Right lobe of liver (tissue), 6 donors: ENCODE data around the gene GRHL3. TPM values are rescaled to one million over a fixed set of nuclear protein-coding genes. Genes with fewer than 3 reads are reported as not detected.

Experiments used
- ATAC-seq, 4 donors: fragments of 200-7000 bp; cut with Tn5 transposase; one replicate each; pipeline ENCODE4 v1.9.1; 2020; ENCODE audit warnings: mild to moderate bottlenecking in 4 of 4, moderate library complexity in 4 of 4
- DNase-seq, 3 donors: peaks; one replicate each; pipeline ENCODE4 v3.0.0-alpha.2; 2020
- H3K27ac ChIP-seq, 3 donors: fragments of 200-600 bp; one replicate each; pipeline ENCODE4 v1.8.0; 2022
- H3K27me3 ChIP-seq, 2 donors: fragments of 200-600 bp; one replicate each; pipeline ENCODE4 v1.8.0; 2022
- H3K36me3 ChIP-seq, 4 donors: fragments of 200-600 bp; sonication (generic) in 1 of 4; one replicate each; pipeline versions ENCODE4 v1.5.1 to v1.8.0; 2017 to 2022; ENCODE audit warnings: control low read depth in 1 of 4
- H3K4me1 ChIP-seq, 4 donors: fragments of 200-600 bp; sonication (generic) in 1 of 4; one replicate each; pipeline versions ENCODE4 v1.5.1 to v1.8.0; 2017 to 2022; ENCODE audit warnings: control low read depth in 1 of 4
- H3K4me3 ChIP-seq, 3 donors: fragments of 200-600 bp; one replicate each; pipeline ENCODE4 v1.8.0; 2022
- H3K9me3 ChIP-seq, 4 donors: fragments of 200-600 bp; sonication (generic) in 1 of 4; one replicate each; pipeline versions ENCODE4 v1.5.1 to v1.8.0; 2017 to 2022; ENCODE audit warnings: control low read depth in 1 of 4
- POLR2A ChIP-seq: fragments of 450-650 bp; IDR thresholded peaks from one replicate; pipeline ENCODE4 v1.6.1; 2017; ENCODE audit warnings: antibody characterized with exemption, mild to moderate bottlenecking
- WGBS: methylation state at CpG from one replicate; pipeline ENCODE4 v1.1.6; 2018; ENCODE audit warnings: low coverage, low lambda C conversion rate; ENCODE audit not compliant: insufficient coverage; ENCODE audit errors: missing lambda C conversion rate; 5-methylcytosine and 5-hydroxymethylcytosine counted together
- intact Hi-C, 2 donors: fragments of 100-400 bp; cut with DNase I; formaldehyde crosslinking; loops; one replicate each; pipeline versions ENCODE4 v1.11.2 to v1.14.1; 2022
- total RNA-seq, 6 experiments: library from RNA; depleted of rRNA in 2 of 6; stranded (reverse); fragments of >200 nt in 2 of 6; fragmentation: NEBNext Ultra II Directional in 3 of 6; extraction: Animal tissue kit (Norgen Biotek cat#: 25700) in 3 of 6; gene quantifications; one replicate each; pipeline versions ENCODE4 v1.1.0 to v1.2.4, GENCODE V29; 2016 to 2023
- TF ChIP-seq, protein P1 (sequence below), 4 donors: fragments of 200-600 bp in 3 of 4; fragments of 450-650 bp in 1 of 4; IDR thresholded peaks; one replicate each; pipeline versions ENCODE4 v1.5.1 to v1.8.0; 2016 to 2022; ENCODE audit warnings: antibody characterized with exemption in 4 of 4, mild to moderate bottlenecking in 2 of 4
- donor health status: DM: no; HTN: yes; CAD: no.
- donor health status: DM: no; HTN: no; CAD: no.
- donor health status: DM: no; HTN: no; CAD: no.
- donor health status: DM: no; HTN: yes; CAD: no.
- donor health status: DM: no; HTN: yes; CAD: no.

Gene GRHL3
- total RNA-seq, 6 experiments from 2014 or later, result 0.20 to 1.00 (median 0.26) TPM; not detected in 1

GRCh38 chr1:24386241-24386640 lies 67.1 kb downstream of the GRHL3 start:
- no peaks in the 10 kb centered on the region for H3K36me3 ChIP-seq
- peak in 1 of 3 donors; percentile 23 for DNase-seq
- ATAC-seq, result no peak
- H3K27me3 ChIP-seq, result no peaks in the 10 kb centered on the region
- no peaks in the 10 kb centered on the region for H3K9me3 ChIP-seq
- H3K4me3 ChIP-seq, result no peak overlapping the region
- TF ChIP-seq POLR2A, result no peak
- TF ChIP-seq, protein P1, sequence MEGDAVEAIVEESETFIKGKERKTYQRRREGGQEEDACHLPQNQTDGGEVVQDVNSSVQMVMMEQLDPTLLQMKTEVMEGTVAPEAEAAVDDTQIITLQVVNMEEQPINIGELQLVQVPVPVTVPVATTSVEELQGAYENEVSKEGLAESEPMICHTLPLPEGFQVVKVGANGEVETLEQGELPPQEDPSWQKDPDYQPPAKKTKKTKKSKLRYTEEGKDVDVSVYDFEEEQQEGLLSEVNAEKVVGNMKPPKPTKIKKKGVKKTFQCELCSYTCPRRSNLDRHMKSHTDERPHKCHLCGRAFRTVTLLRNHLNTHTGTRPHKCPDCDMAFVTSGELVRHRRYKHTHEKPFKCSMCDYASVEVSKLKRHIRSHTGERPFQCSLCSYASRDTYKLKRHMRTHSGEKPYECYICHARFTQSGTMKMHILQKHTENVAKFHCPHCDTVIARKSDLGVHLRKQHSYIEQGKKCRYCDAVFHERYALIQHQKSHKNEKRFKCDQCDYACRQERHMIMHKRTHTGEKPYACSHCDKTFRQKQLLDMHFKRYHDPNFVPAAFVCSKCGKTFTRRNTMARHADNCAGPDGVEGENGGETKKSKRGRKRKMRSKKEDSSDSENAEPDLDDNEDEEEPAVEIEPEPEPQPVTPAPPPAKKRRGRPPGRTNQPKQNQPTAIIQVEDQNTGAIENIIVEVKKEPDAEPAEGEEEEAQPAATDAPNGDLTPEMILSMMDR (IDR thresholded peaks at IDR 0.05), result no peak
- intact Hi-C loops, result no loop called here
- 96% methylated on average over 5 of the region's 9 CpGs for WGBS
- H3K27ac ChIP-seq, result no peak overlapping the region
- peaks cover 0 to 35% (median 16%) of the 10 kb centered on the region in 4 donors for H3K4me1 ChIP-seq

GRCh38 chr1:24386931-24387330 lies 67.8 kb downstream of the GRHL3 start:
- intact Hi-C loops, result no loop called here

GRCh38 chr1:24387636-24388175 lies 68.5 kb downstream of the GRHL3 start:
- no peak for TF ChIP-seq POLR2A
- TF ChIP-seq, protein P1 (IDR thresholded peaks at IDR 0.05), result no peak
- peak; percentile 23 to 44 (median 24) for ATAC-seq
- Histone ChIP-seq H3K4me3 (no peak overlapping the region), H3K9me3 (no peaks in the 10 kb centered on the region), H3K36me3 (no peaks in the 10 kb centered on the region), H3K27me3 (no peaks in the 10 kb centered on the region), H3K4me1 (peaks cover 0 to 45% (median 20%) of the 10 kb centered on the region in 4 donors), H3K27ac (peak overlapping the region in 2 of 3 donors; percentile 22 to 60)
- intact Hi-C loops, result no loop called here
- 40% methylated on average over 1 of the region's 1 CpG for WGBS
- peak in 1 of 3 donors; percentile 44 for DNase-seq

More at GRCh38 chr1:24386931-24387330, 67.8 kb downstream of the GRHL3 start:
- no peak for ATAC-seq
- WGBS, result 94% methylated on average over 10 of the region's 11 CpGs
- peaks cover 0 to 42% (median 19%) of the 10 kb centered on the region in 4 donors for H3K4me1 ChIP-seq
- no peak overlapping the region for H3K4me3 ChIP-seq
- H3K9me3 ChIP-seq, result no peaks in the 10 kb centered on the region
- no peak overlapping the region for H3K27ac ChIP-seq
- H3K27me3 ChIP-seq, result no peaks in the 10 kb centered on the region
- H3K36me3 ChIP-seq, result no peaks in the 10 kb centered on the region
- DNase-seq, result peak in 1 of 3 donors; percentile 39
- TF ChIP-seq, protein P1 (IDR thresholded peaks at IDR 0.05), result no peak
- no peak for TF ChIP-seq POLR2A

DNA sequence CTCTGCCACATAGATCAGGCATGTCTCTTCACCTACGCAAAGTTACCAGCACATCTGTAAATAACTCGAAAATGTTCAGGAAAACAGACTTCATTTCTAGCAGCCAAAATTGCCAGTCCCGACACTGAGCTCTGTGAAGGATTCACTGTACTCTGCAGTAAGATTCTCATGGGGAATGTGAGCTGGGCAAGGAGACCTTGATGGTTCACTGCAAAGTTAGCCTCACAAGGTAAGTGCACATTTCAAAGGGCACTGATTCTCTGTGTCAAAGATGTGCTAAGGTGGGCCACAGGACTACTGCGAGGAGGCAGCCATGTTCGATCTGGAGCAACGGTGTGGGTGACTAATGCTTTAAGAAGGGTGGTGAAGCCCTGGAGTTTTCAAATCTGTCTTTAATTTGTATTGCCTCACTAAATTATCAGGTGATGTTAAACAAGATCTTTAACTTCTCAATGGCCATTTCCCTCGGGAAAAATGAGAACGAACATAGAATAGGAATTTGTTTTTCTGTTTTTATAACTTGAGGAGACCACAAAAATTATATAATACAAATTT lies 69.3 kb downstream of the GRHL3 start:
- 72% methylated on average over 7 of the region's 8 CpGs for WGBS
- DNase-seq, result peak in 1 of 3 donors; percentile 22

More for the DNA sequence above, 69.3 kb downstream of the GRHL3 start:
- Histone ChIP-seq H3K27me3 (no peaks in the 10 kb centered on the region), H3K36me3 (no peaks in the 10 kb centered on the region), H3K27ac (peak overlapping the region in 1 of 3 donors; percentile 60), H3K4me1 (peaks cover 0 to 45% (median 20%) of the 10 kb centered on the region in 4 donors), H3K9me3 (no peaks in the 10 kb centered on the region), H3K4me3 (no peak overlapping the region)
- TF ChIP-seq, protein P1 (IDR thresholded peaks at IDR 0.05), result no peak
- TF ChIP-seq POLR2A, result no peak
- intact Hi-C loops, result no loop called here
- no peak for ATAC-seq
